ENCODE results near the gene BICD1. TPM values are rescaled to one million over a fixed set of nuclear protein-coding genes. Genes with fewer than 3 reads are reported as not detected.

BICD1 gene
- total RNA-seq, 1 donor from 2014 or later: 87.9 TPM

DNA sequence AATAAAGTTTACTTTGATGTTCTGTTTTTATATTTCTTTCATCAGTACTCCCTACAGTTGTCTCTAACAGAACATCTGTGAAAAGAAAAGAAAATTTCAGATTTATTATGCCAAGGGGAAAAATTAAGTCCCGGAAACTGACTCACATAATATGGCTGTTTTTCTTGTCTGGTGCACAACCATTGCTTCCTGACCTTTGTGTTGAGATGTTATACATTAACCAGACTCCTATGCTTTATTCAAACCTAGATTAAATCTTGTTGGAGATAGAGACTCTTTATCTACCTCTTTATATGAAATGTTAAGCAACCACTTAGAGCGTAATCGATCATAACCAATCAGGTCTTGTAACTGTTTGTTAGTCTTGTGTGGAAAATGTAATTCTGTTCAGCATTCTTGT lies 37.6 kb upstream of the BICD1 start:
- Mint-ChIP-seq H3K36me3 (ENCODE audit: low read depth, unreplicated experiment) (no peaks in the 10 kb centered on the region), H3K27ac (ENCODE audit: unreplicated experiment) (no peak overlapping the region), H3K4me1 (ENCODE audit: unreplicated experiment) (peaks cover 4% of the 10 kb centered on the region), H3K4me3 (ENCODE audit: unreplicated experiment) (no peak overlapping the region), H3K9me3 (ENCODE audit: unreplicated experiment) (no peaks in the 10 kb centered on the region), H3K27me3 (ENCODE audit: unreplicated experiment) (peaks cover 2% of the 10 kb centered on the region)
- no peak for TF ChIP-seq CTCF (IDR thresholded peaks at IDR 0.05; ENCODE audit: unreplicated experiment)
- no peak for DNase-seq (ENCODE audit: low spot score)

DNA sequence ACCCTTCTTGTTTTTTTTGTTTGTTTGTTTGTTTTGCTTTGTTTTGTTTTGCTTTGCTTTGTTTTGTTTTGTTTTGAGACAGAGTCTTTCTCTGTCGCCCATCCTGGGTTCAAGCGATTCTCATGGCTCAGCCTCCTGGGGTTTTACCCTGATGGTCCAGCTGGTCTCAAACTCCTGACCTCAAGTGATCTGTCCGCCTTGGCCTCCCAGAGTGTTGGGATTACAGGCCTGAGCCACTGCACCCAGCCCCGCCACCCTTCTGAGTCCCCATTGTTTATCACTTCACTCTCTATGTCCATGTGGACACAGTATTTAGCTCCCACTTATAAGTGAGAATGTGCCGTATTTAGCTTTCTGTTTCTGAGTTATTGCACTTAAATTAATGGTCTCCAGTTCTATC lies 36.9 kb upstream of the BICD1 start:
- Mint-ChIP-seq H3K36me3 (ENCODE audit: low read depth, unreplicated experiment) (no peaks in the 10 kb centered on the region), H3K9me3 (ENCODE audit: unreplicated experiment) (no peaks in the 10 kb centered on the region), H3K27ac (ENCODE audit: unreplicated experiment) (no peak overlapping the region), H3K4me1 (ENCODE audit: unreplicated experiment) (peaks cover 4% of the 10 kb centered on the region), H3K4me3 (ENCODE audit: unreplicated experiment) (no peak overlapping the region), H3K27me3 (ENCODE audit: unreplicated experiment) (peaks cover 2% of the 10 kb centered on the region)
- no peak for TF ChIP-seq CTCF (IDR thresholded peaks at IDR 0.05; ENCODE audit: unreplicated experiment)
- no peak for DNase-seq (ENCODE audit: low spot score)

- TF ChIP-seq CTCF (IDR thresholded peaks at IDR 0.05; ENCODE audit: unreplicated experiment): no peak
- peaks cover 4% of the 10 kb centered on the region for H3K4me1 Mint-ChIP-seq (ENCODE audit: unreplicated experiment)
- H3K27ac Mint-ChIP-seq (ENCODE audit: unreplicated experiment): no peak overlapping the region
- no peak for DNase-seq (ENCODE audit: low spot score)
- H3K36me3 Mint-ChIP-seq (ENCODE audit: low read depth, unreplicated experiment): no peaks in the 10 kb centered on the region
- no peak overlapping the region for H3K4me3 Mint-ChIP-seq (ENCODE audit: unreplicated experiment)
- H3K9me3 Mint-ChIP-seq (ENCODE audit: unreplicated experiment): no peaks in the 10 kb centered on the region
- peaks cover 2% of the 10 kb centered on the region for H3K27me3 Mint-ChIP-seq (ENCODE audit: unreplicated experiment)
Observed at GRCh38 chr12:32070370-32070769, 36.3 kb upstream of the BICD1 start.

DNA sequence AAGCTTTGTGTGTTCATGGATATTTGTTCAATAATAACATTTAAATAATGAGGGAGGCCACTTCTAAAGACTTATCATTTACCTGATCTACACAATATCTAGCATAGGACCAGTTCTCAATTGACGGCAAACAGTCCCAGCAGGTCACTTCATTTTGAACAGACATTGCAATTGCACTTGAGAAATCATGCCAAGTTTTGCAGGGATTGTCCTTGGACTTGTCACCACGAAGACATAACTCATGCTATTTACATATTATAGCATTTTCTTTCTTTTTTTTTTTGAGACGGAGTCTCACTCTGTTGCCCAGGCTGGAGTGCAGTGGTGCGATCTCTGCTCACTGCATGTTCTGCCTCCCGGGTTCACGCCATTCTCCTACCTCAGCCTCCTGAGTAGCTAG lies 34.5 kb upstream of the BICD1 start:
- no peaks in the 10 kb centered on the region for H3K4me1 Mint-ChIP-seq (ENCODE audit: unreplicated experiment)
- no peaks in the 10 kb centered on the region for H3K9me3 Mint-ChIP-seq (ENCODE audit: unreplicated experiment)
- no peak for TF ChIP-seq CTCF (IDR thresholded peaks at IDR 0.05; ENCODE audit: unreplicated experiment)
- H3K27me3 Mint-ChIP-seq (ENCODE audit: unreplicated experiment): peaks cover 2% of the 10 kb centered on the region
- no peak overlapping the region for H3K4me3 Mint-ChIP-seq (ENCODE audit: unreplicated experiment)
- H3K27ac Mint-ChIP-seq (ENCODE audit: unreplicated experiment): no peak overlapping the region
- no peaks in the 10 kb centered on the region for H3K36me3 Mint-ChIP-seq (ENCODE audit: low read depth, unreplicated experiment)
- no peak for DNase-seq (ENCODE audit: low spot score)

GRCh38 chr12:32074432-32074831 lies 32.2 kb upstream of the BICD1 start:
- Mint-ChIP-seq H3K36me3 (ENCODE audit: low read depth, unreplicated experiment) (no peaks in the 10 kb centered on the region), H3K9me3 (ENCODE audit: unreplicated experiment) (no peaks in the 10 kb centered on the region), H3K27ac (ENCODE audit: unreplicated experiment) (no peak overlapping the region), H3K4me3 (ENCODE audit: unreplicated experiment) (no peak overlapping the region), H3K27me3 (ENCODE audit: unreplicated experiment) (peaks cover 2% of the 10 kb centered on the region), H3K4me1 (ENCODE audit: unreplicated experiment) (no peaks in the 10 kb centered on the region)
- TF ChIP-seq CTCF (IDR thresholded peaks at IDR 0.05; ENCODE audit: unreplicated experiment): no peak
- no peak for DNase-seq (ENCODE audit: low spot score)

All from endothelial cell (in vitro differentiated cells).